PFSK-1 (cell line): ENCODE results near the gene RANBP2.

Experiments used
- FOXP2 ChIP-seq: optimal IDR thresholded peaks from 2 replicates; pipeline ENCODE3; 2011; ENCODE audit warnings: borderline replicate concordance, control low read depth, inconsistent platforms; ENCODE audit not compliant: insufficient read depth; ENCODE audit errors: extremely low read length, extremely low read depth
- POLR2AphosphoS5 ChIP-seq: IDR thresholded peaks from 2 replicates; pipeline ENCODE4 v1.6.1; 2012; ENCODE audit warnings: low read depth, mild to moderate bottlenecking, control low read depth, low read length, moderate library complexity
- SIN3A ChIP-seq: IDR thresholded peaks from 2 replicates; pipeline ENCODE4 v1.6.1; 2012; ENCODE audit warnings: mild to moderate bottlenecking, low read length, moderate library complexity, borderline replicate concordance; ENCODE audit not compliant: insufficient read depth
- TAF1 ChIP-seq: IDR thresholded peaks from 2 replicates; pipeline ENCODE4 v1.6.1; 2012; ENCODE audit warnings: low read length, control low read depth, borderline replicate concordance; ENCODE audit not compliant: insufficient read depth
- TF ChIP-seq, protein P1 (sequence below), 2 experiments: IDR thresholded peaks; 2 replicates each; pipeline versions ENCODE4 v1.6.1 to v1.8.0; 2011 to 2012; ENCODE audit warnings: low read depth in 2 of 2, low read length in 2 of 2, control low read depth in 1 of 2, inconsistent platforms in 1 of 2, mild to moderate bottlenecking in 1 of 2, moderate library complexity in 1 of 2; ENCODE audit not compliant: insufficient read depth in 1 of 2

Gene RANBP2

DNA sequence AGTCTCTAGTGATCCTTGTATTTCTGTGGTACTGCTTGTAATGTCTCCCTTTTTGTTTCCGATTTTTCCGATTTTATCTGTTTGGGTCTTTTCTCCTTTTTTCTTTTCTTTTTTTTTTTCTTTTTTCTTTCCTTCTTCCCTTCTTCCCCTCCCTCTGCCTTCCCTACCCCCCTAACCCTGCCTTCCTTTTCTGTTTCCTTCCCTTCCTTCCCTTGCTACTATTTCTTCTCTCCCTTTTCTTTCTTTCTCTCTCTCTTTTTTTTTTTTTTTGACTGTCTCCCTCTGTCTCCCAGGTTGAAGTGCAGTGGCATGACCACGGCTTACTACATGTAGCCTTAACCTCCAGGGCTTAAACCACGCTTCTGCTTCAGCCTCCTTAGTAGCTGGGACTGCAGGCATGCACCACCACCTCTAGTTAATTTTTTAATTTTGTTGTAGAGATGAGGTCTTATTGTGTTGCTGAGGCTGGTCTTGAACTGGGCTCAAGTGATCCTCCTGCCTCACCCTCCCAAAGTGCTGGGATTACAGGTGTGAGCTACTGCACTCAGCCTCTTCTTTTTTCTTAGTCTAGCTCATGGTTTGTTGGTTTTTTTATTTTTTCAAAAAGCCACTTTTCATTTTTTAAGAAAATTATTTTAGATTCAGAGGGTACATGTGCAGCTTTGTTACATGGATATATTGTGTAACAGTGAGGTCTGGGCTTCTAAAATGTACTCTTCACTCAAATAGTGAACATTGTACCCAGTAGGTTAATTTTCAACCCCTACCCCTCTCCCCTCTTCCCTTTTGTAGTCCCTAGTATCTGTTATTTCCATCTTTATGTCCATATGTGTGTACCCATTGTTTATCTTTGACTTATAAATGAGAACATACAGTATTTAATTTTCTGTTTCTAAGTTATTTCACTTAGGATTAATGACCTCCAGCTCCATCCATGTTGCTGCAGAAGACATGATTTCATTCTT is 92.0 kb downstream of the RANBP2 start:
- TF ChIP-seq SIN3A = no peak
- TF ChIP-seq TAF1 = no peak
- TF ChIP-seq POLR2AphosphoS5 = no peak
- TF ChIP-seq, protein P1, sequence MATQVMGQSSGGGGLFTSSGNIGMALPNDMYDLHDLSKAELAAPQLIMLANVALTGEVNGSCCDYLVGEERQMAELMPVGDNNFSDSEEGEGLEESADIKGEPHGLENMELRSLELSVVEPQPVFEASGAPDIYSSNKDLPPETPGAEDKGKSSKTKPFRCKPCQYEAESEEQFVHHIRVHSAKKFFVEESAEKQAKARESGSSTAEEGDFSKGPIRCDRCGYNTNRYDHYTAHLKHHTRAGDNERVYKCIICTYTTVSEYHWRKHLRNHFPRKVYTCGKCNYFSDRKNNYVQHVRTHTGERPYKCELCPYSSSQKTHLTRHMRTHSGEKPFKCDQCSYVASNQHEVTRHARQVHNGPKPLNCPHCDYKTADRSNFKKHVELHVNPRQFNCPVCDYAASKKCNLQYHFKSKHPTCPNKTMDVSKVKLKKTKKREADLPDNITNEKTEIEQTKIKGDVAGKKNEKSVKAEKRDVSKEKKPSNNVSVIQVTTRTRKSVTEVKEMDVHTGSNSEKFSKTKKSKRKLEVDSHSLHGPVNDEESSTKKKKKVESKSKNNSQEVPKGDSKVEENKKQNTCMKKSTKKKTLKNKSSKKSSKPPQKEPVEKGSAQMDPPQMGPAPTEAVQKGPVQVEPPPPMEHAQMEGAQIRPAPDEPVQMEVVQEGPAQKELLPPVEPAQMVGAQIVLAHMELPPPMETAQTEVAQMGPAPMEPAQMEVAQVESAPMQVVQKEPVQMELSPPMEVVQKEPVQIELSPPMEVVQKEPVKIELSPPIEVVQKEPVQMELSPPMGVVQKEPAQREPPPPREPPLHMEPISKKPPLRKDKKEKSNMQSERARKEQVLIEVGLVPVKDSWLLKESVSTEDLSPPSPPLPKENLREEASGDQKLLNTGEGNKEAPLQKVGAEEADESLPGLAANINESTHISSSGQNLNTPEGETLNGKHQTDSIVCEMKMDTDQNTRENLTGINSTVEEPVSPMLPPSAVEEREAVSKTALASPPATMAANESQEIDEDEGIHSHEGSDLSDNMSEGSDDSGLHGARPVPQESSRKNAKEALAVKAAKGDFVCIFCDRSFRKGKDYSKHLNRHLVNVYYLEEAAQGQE (IDR thresholded peaks at IDR 0.05; ENCODE audit: insufficient read depth in 1 of 2, low read depth in 2 of 2, low read length in 2 of 2) = no peak
- TF ChIP-seq FOXP2 = no peak

DNA sequence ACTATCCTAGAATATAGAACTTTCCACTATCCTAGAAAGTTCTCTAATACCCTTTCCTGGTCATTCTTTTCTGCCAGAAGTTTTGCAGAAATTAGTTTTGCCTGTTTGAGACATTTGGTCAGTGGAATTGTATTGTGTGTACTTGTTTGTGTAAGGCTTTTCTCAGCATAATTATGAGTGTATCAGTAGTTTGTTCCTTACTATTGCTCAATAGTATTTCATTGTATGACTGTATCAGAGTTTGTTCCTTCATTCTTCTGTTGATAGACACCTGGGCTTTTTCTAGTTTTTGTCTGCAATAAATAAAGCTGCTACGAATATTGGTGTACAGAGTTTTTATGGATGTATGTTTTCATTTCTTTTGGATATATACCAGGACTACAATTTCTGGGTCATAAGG is 94.5 kb downstream of the RANBP2 start:
- TF ChIP-seq POLR2AphosphoS5 (no peak), FOXP2 (no peak), SIN3A (no peak), TAF1 (no peak)
- TF ChIP-seq, protein P1 (IDR thresholded peaks at IDR 0.05; ENCODE audit: insufficient read depth in 1 of 2, low read depth in 2 of 2, low read length in 2 of 2) = no peak

DNA sequence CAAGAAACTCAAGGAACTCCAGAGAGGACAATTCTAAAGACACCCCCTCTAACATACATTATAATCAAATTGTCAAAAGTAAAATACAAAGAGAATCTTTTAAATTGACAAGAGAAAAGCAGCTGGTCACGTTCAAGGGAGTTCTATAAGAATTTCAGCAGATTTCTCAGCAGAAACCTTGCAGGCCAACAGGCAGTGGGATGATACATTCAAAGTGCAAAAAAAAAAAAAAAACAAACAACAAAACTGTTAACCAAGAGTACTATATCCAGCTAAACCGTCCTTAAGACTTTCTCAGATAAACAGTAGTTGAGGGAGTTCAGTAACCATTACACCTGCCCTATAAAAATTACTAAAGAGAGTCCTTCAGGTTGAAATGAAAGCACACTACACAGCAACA is 101.2 kb downstream of the RANBP2 start:
- TF ChIP-seq FOXP2 (no peak), POLR2AphosphoS5 (no peak), SIN3A (no peak), TAF1 (no peak)
- TF ChIP-seq, protein P1 (IDR thresholded peaks at IDR 0.05; ENCODE audit: insufficient read depth in 1 of 2, low read depth in 2 of 2, low read length in 2 of 2) = no peak

DNA sequence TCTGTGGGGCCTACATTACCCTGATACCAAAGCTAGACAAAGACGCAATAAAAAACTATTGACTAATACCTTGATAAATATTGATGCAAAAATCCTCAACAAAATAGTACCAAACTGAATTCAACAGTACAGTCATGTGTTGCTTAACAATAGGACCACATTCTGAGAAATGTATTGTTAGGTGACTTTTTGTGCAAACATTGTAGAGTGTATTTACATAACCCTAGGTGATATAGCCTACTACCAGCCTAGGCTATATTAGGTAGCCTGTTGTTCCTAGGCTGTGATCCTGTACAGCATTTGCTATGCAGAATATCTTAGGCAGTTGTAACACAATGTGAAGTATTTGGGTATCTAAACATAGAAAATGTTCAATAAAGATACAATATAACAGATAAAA is 104.0 kb downstream of the RANBP2 start:
- TF ChIP-seq, protein P1 (IDR thresholded peaks at IDR 0.05; ENCODE audit: insufficient read depth in 1 of 2, low read depth in 2 of 2, low read length in 2 of 2) = no peak
- TF ChIP-seq TAF1 = no peak
- TF ChIP-seq SIN3A = no peak
- no peak for TF ChIP-seq POLR2AphosphoS5
- TF ChIP-seq FOXP2 = no peak
